Progenitor cell of endocrine pancreas (in vitro differentiated cells): ENCODE data around the gene SDS. TPM values are rescaled to one million over a fixed set of nuclear protein-coding genes. Genes with fewer than 3 reads are reported as not detected.

ENCODE experiments used
- DNase-seq: peaks from one replicate; pipeline ENCODE4 v3.0.0; 2021; ENCODE audit warnings: low spot score; ENCODE audit not compliant: unreplicated experiment
- H3K27ac Mint-ChIP-seq: 2 replicates; pipeline ENCODE4 v1.8.0; 2021; ENCODE audit warnings: mild to moderate bottlenecking, moderate library complexity, mixed read lengths
- H3K27me3 Mint-ChIP-seq: 2 replicates; pipeline ENCODE4 v1.8.0; 2021; ENCODE audit warnings: mixed read lengths
- H3K36me3 Mint-ChIP-seq: 2 replicates; pipeline ENCODE4 v1.8.0; 2022; ENCODE audit warnings: mixed read lengths; ENCODE audit not compliant: insufficient read depth
- H3K4me1 Mint-ChIP-seq: 2 replicates; pipeline ENCODE4 v1.8.0; 2021; ENCODE audit warnings: low read depth, mixed read lengths
- H3K4me3 Mint-ChIP-seq: 2 replicates; pipeline ENCODE4 v1.8.0; 2021; ENCODE audit warnings: low read depth, mild to moderate bottlenecking, moderate library complexity, mixed read lengths
- H3K9me3 Mint-ChIP-seq: 2 replicates; pipeline ENCODE4 v1.8.0; 2021; ENCODE audit warnings: low read depth, mixed read lengths
- CTCF ChIP-seq: fragments of 200-600 bp; sonication (generic); IDR thresholded peaks from one replicate; pipeline ENCODE4 v1.5.0; 2021; ENCODE audit warnings: antibody characterized with exemption, mild to moderate bottlenecking; ENCODE audit not compliant: unreplicated experiment
- total RNA-seq: library from RNA; stranded (reverse); gene quantifications from 2 replicates; pipeline ENCODE4 v1.2.1, GENCODE V29; 2021

SDS gene
- total RNA-seq, 1 donor from 2014 or later, result not detected

DNA sequence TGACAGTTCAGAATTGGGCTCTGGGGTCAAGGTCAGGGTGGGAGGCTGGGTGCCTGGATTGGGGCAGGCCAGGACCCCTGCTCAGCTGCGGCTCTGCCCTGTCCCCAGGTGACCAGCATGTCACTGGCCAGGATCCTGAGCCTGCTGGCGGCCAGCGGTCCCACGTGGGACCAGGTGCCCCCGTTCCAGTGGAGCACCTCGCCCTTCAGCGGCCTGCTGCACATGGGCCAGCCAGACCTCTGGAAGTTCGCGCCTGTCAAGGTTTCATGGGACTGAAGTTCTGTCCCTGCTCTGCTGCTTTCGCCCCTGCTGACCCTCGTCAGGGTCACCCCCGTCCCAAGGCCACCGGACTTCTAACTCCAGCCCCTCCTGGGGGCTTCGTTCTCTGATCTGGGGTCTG is 15.3 kb downstream of the SDS start:
- TF ChIP-seq CTCF, result no peak
- Mint-ChIP-seq H3K27me3 (no peaks in the 10 kb centered on the region), H3K27ac (no peak overlapping the region), H3K4me1 (no peaks in the 10 kb centered on the region), H3K36me3 (peaks cover 10% of the 10 kb centered on the region), H3K9me3 (no peaks in the 10 kb centered on the region), H3K4me3 (no peak overlapping the region)
- DNase-seq, result no peak

- no peaks in the 10 kb centered on the region for H3K4me1 Mint-ChIP-seq
- TF ChIP-seq CTCF, result no peak
- H3K36me3 Mint-ChIP-seq, result peaks cover 10% of the 10 kb centered on the region
- no peaks in the 10 kb centered on the region for H3K27me3 Mint-ChIP-seq
- H3K4me3 Mint-ChIP-seq, result no peak overlapping the region
- H3K27ac Mint-ChIP-seq, result no peak overlapping the region
- no peaks in the 10 kb centered on the region for H3K9me3 Mint-ChIP-seq
- no peak for DNase-seq
These were observed 16.1 kb downstream of the SDS start for GRCh38 chr12:113387631-113388030.

- no peak overlapping the region for H3K27ac Mint-ChIP-seq
- peaks cover 10% of the 10 kb centered on the region for H3K36me3 Mint-ChIP-seq
- no peak overlapping the region for H3K4me3 Mint-ChIP-seq
- no peak for TF ChIP-seq CTCF
- DNase-seq, result no peak
- no peaks in the 10 kb centered on the region for H3K4me1 Mint-ChIP-seq
- H3K9me3 Mint-ChIP-seq, result no peaks in the 10 kb centered on the region
- H3K27me3 Mint-ChIP-seq, result no peaks in the 10 kb centered on the region
These were observed 16.7 kb downstream of the SDS start for GRCh38 chr12:113386866-113387566.

- H3K27me3 Mint-ChIP-seq, result no peaks in the 10 kb centered on the region
- H3K9me3 Mint-ChIP-seq, result no peaks in the 10 kb centered on the region
- no peak overlapping the region for H3K4me3 Mint-ChIP-seq
- H3K27ac Mint-ChIP-seq, result no peak overlapping the region
- TF ChIP-seq CTCF, result no peak
- no peak for DNase-seq
- no peaks in the 10 kb centered on the region for H3K4me1 Mint-ChIP-seq
- H3K36me3 Mint-ChIP-seq, result peaks cover 10% of the 10 kb centered on the region
These were observed 18.3 kb downstream of the SDS start for GRCh38 chr12:113385282-113385882.

DNA sequence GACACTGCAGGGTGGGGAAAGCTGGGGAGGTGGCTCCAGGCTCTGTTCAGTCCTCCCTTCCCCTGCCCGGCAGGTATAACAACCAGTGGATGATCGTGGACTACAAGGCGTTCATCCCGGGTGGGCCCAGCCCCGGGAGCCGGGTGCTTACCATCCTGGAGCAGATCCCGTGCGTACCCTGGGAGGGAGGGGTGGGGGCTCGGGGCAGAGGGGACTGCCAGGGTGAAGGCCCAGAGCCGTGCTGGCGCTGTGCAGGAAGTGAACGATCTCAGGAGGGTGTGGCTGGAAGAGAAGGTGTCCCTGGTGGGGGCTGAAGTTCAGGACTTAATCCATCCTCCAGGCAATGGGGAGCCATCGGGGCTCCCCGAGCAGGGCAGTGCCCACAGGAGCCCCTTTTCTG is 18.9 kb downstream of the SDS start:
- peaks cover 10% of the 10 kb centered on the region for H3K36me3 Mint-ChIP-seq
- no peaks in the 10 kb centered on the region for H3K27me3 Mint-ChIP-seq
- no peaks in the 10 kb centered on the region for H3K9me3 Mint-ChIP-seq
- H3K27ac Mint-ChIP-seq, result no peak overlapping the region
- TF ChIP-seq CTCF, result no peak
- no peaks in the 10 kb centered on the region for H3K4me1 Mint-ChIP-seq
- no peak for DNase-seq
- H3K4me3 Mint-ChIP-seq, result no peak overlapping the region
